Left forelimb (tissue), 1 donor: ENCODE data around the gene PHACTR1.
"Not testable (repeated sequence)": the region's sequence is repeated elsewhere in the genome, so short reads cannot be mapped to it uniquely, and the experiment has no call there.

Source experiments
- DNase-seq: peaks from one replicate; pipeline ENCODE4 v3.0.0-alpha.2; 2018; ENCODE audit warnings: low spot score

Gene PHACTR1

DNA sequence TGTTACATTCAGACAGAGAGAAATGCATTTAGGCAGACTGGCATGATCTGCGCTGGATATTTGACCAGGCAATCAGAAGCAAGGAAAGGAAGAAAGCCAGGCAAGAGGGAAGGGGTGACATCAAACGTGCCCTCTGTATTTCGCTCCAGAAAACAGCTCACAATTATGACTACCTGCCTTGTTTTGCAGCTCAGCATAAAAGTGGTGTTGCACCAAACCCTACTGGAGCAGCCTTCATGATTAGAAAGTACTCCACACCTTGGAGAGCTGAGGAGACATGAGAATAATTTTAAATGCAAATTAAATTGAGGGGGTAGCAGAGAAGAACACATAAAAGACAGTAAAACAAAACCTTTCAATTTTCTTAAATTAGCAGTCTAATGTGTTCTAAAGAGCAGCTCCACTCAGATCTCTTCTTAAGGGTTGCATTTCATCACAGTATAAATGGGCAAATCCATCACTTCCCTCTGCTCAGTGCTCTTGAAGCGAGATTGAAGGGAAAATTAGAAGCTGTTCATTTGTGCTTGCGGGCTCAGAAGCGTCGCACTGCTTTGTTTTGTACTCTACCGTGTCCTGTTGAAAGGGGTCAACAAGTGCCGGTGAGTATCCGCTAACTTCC is at the start of gene PHACTR1:
Gene PHACTR1, plus strand, starts transcription at position 470 of the 619 bp plus-strand sequence.
- DNase-seq: no peak

- no peak for DNase-seq
Observed at GRCh38 chr6:12666886-12667285, 49.7 kb upstream of the PHACTR1 start.

GRCh38 chr6:12675931-12676330 is 40.6 kb upstream of the PHACTR1 start:
- DNase-seq: no peak

DNA sequence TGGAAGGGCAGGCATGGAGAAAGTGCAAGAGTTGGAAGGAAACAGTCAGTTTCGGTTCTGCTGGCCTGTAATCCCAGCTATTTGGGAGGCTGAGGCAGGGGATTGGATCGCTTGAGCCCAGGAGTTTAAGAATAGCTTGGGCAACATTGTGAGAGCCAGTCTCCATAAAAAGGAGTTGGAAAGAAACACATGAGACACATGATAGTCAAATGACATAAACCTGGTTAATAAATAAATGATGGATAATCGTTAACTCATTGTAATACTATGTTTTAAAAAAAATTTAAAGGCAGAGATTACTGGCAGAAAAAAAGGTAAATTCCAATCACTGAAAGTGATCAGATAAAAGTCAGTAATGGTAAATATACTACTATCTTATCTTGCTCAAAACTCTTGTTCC is 37.2 kb upstream of the PHACTR1 start:
- no peak for DNase-seq

DNA sequence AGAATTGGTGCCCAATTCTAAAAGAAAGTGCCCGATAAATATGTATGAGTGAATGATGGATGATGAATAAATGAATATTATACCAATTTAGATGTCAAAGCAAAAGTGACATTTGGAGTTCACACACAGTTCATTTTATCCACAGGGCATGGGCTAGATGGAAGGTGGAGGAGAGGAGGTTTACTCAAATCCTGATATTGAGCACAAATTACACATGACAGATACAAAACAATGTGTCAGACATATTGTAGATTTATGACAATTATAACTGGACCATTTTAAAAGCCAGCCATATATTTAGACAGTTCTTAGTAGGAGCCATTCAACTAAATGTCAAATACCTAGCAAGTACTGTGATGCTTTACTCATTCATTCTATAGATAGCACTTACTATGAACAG is 23.4 kb upstream of the PHACTR1 start:
- DNase-seq: no peak

- DNase-seq: no peak
Observed at GRCh38 chr6:12698298-12698697, 18.3 kb upstream of the PHACTR1 start.

- no peak for DNase-seq
Observed at GRCh38 chr6:12704946-12705345, 11.6 kb upstream of the PHACTR1 start.

- DNase-seq: no peak
Observed at GRCh38 chr6:12709116-12709515, 7.5 kb upstream of the PHACTR1 start.

GRCh38 chr6:12709556-12710232 is 6.9 kb upstream of the PHACTR1 start:
- DNase-seq: no peak

GRCh38 chr6:12710921-12711320 is 5.6 kb upstream of the PHACTR1 start:
- no peak for DNase-seq

DNA sequence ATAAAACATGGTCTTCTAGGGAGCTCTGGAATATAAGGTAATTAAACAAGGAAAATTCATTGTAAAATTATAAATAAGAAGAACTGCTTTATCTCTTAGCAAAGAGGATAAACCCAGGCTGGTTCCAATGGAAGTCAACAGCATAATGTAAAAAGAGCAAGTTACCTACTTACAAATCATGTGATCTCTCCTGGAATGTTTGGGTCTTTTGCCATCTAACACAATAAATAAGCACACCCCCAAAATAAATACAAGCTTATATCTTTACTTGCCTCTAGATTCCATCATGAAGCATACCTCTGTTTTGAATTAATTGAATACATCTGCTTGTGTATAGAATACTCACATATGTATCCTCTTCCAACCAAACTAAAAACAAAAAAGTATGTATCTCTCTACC is 2.5 kb upstream of the PHACTR1 start:
- no peak for DNase-seq

GRCh38 chr6:12715437-12715836 is 1.1 kb upstream of the PHACTR1 start:
- no peak for DNase-seq

GRCh38 chr6:12717356-12717755 is 789 bp downstream of the PHACTR1 start:
- no peak for DNase-seq

GRCh38 chr6:12718015-12718414 is 1.4 kb downstream of the PHACTR1 start:
- no peak for DNase-seq

- DNase-seq: no peak
Observed at GRCh38 chr6:12719017-12719416, 2.5 kb downstream of the PHACTR1 start.

GRCh38 chr6:12720310-12720709 is 3.7 kb downstream of the PHACTR1 start:
- DNase-seq: no peak

DNA sequence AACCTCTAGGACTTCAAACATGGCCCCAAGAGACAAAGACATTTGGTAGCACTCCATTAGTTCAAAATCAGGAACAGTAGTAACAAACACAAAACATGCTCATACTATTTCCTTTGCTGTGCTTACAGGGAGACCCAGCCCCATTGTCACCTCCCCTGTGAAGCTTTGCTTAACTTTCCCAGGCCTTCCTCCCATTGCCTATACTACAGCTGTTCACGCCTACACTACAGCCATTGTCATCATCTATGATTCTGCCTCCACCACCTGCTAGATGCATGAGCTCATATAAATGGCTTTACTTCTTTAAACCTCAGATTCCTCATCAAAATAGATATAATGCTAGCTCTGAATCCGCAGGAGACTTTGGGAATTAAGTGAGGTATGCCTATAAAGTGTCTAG is 8.7 kb downstream of the PHACTR1 start:
- no peak for DNase-seq

- no peak for DNase-seq
Observed at GRCh38 chr6:12729467-12729866, 12.9 kb downstream of the PHACTR1 start.

DNA sequence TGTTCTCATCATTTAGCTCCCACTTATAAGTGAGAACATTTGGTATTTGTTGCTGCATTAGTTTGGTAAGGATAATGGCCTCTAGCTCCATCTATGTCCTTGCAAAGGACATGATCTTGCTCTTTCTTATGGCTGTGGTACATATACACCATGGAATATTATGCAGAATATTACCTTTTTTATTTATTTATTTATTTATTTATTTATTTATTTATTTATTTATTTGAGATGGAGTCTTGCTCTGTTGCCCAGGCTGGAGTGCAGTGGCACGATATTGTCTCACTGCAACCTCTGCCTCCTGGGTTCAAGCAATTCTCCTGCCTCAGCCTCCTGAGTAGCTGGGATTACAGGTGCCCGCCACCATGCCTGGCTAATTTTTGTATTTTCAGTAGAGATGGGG is 14.2 kb downstream of the PHACTR1 start:
- not testable (repeated sequence) for DNase-seq

DNA sequence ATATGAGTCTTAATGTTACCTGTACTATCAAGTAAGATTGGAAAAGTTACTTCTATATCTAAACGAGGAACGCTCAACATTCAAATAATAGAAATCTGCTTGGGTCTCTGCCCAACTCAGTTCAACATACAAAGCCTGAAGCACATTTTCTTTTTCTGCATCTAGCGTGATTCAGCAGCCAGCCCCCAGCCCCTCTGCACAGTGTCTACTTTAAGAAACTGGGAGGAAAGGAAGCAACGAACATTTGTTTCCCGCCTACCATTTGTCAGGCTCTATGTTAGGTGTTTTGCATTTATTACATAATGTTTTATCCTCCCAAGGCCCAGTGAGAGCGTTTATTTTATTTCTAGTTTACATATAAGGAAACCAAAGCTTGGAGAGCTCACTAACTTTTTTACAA is 17.3 kb downstream of the PHACTR1 start:
- no peak for DNase-seq

DNA sequence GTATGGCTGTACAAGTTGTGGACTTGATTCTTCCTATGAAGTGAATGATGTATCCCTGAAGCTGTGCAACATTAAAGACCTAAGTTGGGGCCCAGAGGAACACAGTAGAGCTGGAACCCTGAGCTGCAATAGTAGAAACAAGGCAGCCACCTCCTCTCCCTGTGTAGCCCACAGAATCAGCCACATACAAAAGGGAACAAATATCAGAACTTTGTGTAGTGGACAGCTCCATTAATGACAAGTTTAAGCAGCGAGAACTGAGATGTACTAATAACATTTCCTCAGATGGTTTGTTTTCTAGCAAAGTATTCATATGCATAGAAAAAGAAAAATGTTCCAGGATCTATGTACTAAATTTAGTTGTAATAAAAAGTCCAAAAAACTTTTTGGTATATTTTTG is 19.2 kb downstream of the PHACTR1 start:
- no peak for DNase-seq

- DNase-seq: no peak
Observed at GRCh38 chr6:12748411-12748810, 31.8 kb downstream of the PHACTR1 start.

DNA sequence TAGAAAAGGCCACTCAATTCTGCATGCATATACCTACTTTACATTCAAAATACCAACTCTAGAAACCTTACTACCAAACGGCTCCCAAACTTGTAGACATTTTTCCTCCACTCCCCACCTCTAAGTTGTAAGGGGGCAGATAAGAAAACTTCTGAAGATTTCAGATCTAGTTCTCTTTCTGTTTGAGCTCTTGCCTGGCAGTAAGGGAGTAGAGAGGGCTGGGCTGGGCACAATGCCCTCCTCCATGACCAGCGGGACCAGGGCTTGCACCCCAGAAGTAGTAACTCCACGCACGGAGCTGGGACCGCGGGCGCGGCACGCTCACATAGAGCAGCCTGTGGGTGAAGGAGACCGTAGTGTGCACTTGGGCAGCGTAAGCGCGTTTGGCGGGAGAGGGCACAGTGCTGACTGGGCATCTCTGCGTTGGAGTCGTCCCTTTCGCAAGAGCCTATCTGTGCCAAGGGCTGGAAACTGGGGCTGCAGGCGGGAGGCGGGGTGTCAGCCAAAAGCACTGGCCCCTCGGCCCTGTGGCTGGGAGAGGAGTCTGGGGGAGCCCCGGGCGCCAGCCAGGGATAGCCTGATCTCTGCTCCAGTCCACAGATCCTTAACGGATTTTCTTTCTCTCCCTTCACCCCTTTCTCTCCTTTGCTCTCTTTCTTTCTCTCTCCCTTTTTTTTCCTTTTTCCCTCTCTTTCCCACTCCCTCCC is 32.4 kb downstream of the PHACTR1 start:
- DNase-seq: no peak
